Endometrial microvascular endothelial cells (primary cell): ENCODE data around the gene ISX. TPM values are rescaled to one million over a fixed set of nuclear protein-coding genes. Genes with fewer than 3 reads are reported as not detected.

ENCODE experiments used
- in situ Hi-C: cut with HindIII; loops from 2 replicates; pipeline ENCODE4 v1.10.0; 2017; ENCODE audit warnings: low sequenced_read_pairs, low pct_unique_long_range_greater_than_20kb; ENCODE audit errors: inconsistent ontology term
- total RNA-seq: library from RNA; depleted of rRNA; stranded (reverse); fragments of >200 nt; gene quantifications from one replicate; pipeline ENCODE4 v1.2.3, GENCODE V29; 2015; ENCODE audit errors: inconsistent ontology term

The ISX gene
- total RNA-seq, 1 donor from 2014 or later, result not detected

DNA sequence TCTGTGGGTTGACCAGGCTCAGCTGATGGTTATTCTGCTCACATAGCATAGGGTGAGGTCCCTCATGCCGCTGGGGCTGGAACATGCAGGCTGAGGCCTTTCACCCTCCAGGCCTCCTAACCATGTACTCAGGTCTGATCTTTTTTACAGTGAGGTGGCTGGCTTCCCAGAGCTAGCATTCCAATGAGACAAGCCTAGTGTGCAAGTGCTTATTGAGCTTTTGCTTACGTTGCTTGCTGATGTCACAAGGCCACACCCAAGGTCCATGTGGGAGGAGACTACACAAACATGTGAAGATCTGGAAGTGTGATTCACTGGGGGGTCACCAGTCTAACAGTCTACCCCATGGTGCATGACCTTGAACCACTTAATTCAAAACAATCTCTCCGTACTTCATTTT, 33.9 kb downstream of the ISX start:
- in situ Hi-C loops, result no loop called here

- in situ Hi-C loops, result no loop called here
Measured at GRCh38 chr22:35102663-35103062, 36.7 kb downstream of the ISX start.

GRCh38 chr22:35103761-35104160, 37.8 kb downstream of the ISX start:
- in situ Hi-C loops, result no loop called here

GRCh38 chr22:35104491-35104890, 38.5 kb downstream of the ISX start:
- in situ Hi-C loops, result no loop called here

DNA sequence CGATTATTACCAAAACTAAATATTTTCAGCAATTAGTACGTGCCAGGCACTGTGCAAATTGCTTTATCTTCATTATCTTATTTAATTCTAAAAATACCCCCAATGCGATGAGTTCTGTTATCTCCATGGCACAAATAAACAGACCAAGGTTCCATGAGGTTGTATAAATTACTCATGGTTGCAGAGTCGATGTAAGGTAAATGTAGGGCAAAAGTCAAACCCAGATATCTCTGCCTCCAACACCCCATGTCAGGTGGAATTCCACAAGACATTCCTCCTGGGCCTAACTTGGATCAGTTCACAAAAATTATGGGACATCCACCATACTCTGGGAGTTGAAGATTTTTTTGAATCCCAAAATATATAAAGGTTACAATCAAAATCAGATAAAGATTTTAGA, 43.7 kb downstream of the ISX start:
- in situ Hi-C loops, result no loop called here

GRCh38 chr22:35111244-35111643, 45.3 kb downstream of the ISX start:
- in situ Hi-C loops, result no loop called here

GRCh38 chr22:35113341-35113740, 47.4 kb downstream of the ISX start:
- in situ Hi-C loops, result no loop called here

DNA sequence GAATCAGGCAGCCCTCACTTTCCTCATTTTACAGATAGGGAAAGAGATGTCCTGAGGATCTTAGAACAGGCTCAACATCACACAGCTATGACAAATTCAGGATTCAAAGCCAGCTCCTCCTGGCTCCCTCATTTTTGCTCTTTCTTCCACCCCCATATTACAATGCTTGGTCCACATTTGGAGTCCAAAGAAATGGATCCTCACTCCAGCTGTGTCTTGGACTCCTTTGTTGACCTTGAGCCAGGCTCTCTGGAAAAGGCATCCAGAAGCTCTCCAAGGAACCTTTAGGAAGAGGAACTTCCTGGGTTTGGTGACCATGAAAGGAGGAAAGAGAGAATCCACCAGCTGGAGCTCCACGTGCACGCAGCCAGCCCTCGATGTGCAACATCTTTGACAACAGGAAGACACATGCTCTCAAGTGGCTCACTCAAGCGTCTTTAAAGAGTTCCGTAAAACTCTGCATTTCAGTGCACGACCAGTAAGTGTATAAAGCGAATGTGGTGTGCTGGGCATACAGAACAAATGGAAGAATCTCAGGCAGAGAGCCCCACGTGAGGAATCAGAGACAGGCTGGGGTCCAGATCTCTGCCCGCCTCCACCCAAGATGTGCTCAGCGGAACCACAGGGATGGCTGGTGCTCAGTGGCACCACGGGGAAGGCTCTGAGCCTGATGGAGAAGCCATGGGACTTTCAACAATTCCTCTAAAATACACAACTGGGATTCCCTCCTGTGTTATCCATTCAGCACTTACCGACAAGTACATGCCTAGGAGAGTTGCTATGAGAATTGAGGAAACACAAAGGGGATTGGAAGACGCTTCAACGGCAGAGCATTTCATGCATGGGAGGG, 48.4 kb downstream of the ISX start:
- in situ Hi-C loops, result no loop called here

- in situ Hi-C loops, result no loop called here
Measured at GRCh38 chr22:35115515-35115914, 49.6 kb downstream of the ISX start.

DNA sequence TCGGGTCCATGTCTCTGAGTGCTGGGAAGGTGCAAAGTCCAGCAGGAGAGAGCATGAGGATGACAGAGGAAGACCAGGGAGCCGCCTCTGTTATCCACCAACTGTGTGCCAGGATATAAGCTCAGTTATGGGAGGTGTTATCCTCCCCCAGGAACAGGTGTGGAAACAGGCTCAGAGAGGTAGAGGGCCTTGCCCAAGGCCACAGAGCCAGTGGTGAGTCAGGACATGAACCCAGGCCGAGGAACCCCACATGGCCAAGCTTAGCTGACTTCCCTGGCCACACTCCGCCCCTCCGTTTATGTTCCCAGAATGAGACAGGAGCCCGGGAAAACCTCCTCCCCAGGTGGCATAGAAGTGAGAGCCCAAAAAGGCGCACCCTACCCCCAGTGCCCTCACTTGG, 50.3 kb downstream of the ISX start:
- in situ Hi-C loops, result no loop called here

DNA sequence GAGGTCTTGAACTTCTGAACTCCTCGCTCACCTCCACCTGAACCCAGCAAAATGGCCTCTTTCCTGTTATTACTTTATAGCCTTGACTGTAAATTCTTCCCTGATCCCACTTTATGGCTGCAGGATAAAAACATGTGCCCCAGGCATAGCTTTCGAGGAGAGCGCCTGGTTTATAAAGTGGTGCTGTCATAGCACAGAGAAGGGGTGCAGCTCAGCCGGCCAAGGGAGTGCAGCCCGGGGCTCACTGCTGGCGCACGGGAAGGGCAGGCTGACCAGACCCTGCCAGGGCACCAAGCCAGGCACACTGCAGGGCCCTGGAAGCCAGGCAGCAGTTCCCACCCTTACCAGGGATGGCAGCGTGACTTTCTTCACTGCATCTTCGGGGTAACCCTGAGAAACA, 50.9 kb downstream of the ISX start:
- in situ Hi-C loops, result no loop called here

DNA sequence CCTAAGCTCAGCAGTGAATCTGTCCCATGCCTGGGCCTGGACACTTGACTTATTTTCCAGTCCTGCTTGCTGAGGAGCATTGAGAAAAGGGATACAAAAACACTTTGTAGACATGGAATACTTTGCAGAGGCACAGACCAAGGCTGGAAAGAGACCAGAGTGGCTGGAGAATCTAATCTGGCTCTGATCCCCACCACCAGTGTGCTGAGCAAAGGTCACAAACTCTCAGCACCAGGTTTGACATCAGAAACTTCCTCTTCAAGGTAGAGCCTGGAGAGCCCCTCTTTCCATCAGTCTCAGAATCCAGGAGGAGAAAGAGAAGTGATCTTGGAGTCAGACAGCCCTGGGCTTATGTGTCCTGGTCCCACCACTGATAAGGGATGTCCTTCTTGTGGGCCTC, 53.5 kb downstream of the ISX start:
- in situ Hi-C loops, result no loop called here

- in situ Hi-C loops, result no loop called here
Measured at GRCh38 chr22:35124691-35125219, 58.8 kb downstream of the ISX start.

DNA sequence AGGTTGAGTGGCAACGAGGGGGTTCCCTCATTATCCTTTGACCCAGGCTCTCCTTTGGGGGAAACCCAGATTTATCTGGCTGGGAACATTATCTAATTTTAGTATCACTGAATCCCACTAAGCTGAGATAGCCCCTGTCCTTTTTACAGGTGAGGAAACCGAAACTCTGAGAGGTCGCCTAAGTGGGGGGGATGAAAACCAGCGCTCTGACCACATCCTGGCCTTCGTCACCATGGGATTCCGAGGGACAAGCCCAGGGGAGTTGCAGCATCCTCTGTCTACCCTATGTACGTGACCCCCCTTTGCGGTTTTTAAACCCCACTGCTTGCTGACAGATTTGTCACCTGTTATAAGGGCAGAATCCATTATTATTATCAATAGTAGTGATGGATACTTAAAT, 61.0 kb downstream of the ISX start:
- in situ Hi-C loops, result no loop called here

DNA sequence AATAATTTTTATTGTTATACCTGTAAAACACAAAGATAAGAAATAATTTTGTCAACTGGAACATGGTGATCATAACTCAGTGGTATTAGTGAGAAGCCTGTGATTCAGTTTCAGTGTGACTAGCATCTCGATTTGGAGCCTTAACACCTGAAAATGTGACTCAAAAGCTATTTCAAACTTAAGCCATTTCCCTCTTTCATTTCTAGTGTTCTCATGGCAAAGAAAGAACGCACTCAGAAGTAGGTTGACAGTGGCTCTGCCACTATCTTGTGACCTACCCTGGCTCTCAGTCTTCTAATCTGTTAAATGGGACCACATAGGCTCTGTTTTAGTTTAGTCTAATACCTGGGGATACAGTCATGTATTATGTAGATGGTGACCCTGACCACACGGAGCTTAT, 62.7 kb downstream of the ISX start:
- in situ Hi-C loops, result no loop called here

- in situ Hi-C loops, result no loop called here
Measured at GRCh38 chr22:35131525-35132000, 65.6 kb downstream of the ISX start.

GRCh38 chr22:35132568-35132967, 66.6 kb downstream of the ISX start:
- in situ Hi-C loops, result no loop called here

DNA sequence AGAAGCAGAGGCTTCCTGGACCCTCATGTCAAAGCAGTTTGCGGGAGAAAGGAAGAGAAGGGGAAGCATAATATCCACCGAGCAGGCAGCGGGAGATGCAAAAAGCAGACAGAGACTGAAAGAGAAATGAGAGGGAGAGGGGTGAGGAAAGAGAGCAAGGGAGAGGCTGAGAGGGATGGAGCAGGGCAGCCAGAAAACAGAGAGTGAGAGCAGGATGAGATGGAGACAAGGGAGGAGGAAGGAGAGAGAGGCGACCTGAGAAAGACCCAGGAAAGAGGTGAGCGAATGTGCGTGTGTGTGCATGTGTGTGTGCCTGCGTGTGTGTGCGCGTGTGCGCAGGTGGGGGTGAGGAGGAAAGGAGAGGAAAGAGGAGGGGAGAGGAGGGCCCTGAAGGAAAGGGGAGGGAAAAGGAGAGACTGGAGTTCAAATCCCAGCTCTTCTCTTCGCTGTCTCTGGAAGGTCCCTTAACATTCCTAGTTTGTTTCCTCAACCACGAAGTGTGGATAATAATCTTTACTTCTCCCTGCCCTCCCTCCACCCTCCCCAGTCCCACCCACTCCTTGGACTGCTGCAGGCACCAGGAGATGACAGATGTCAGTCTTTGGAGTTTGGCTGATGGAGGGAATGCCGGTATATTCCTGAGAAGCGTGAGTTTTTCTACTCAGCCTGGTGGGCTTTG, 67.9 kb downstream of the ISX start:
- in situ Hi-C loops, result no loop called here

DNA sequence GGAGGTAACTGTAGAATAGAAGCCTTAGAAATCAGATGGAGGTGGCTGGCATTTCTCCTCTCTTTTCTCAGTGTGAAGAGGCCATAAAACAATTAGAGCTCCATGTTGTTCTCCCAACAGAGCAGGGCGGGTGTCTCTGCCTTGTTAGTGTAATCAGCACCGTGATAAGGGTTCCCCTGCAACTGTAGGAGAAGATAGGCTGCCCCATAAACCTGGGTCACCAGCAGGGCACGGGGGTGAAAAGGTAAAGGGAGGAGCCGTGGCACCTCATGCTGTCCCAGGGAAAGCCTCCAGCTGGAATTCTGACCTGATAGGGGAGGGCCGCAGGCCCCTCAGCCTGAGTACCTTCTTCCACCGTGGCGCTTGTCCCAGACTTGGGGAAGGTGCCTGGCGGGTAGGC, 68.7 kb downstream of the ISX start:
- in situ Hi-C loops, result no loop called here

- in situ Hi-C loops, result no loop called here
Measured at GRCh38 chr22:35135165-35135564, 69.2 kb downstream of the ISX start.
